ENCODE results near the gene OPRD1.

OPRD1 gene

DNA sequence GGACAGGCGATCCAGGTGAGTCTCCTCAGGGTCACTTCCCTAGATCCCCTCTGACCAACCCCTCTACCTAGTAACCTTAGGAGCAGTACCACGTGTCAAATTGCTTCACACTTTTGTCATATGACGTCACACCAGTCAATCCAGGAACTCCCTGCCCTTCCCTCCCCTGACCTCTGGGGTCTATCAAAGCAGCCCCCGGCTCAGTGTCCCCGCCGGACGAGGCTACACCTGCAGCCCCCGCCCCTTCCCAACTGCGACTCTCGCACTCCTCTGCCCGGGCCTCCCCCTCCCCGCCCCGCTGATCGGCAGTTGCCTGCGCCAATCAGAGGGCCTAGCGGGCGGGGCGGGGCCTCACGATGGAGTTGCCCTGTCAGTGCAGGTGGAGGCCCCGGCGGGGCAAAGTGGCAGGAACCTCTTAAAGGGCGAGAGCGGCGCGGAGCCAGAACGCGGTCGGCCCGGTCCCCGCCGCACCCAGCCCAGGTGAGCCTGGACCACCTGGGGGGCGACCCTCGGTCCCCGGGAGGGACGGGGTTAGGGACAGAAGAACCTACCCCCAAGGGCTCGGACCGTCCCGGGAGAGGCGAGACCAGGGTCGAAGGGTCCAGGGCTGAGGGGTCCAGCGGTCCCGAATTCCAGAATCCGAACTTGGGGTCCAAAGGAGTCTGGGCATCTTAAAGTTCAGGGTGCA, 74.9 kb downstream of the OPRD1 start:
- DNase-seq: peak; percentile 42

DNA sequence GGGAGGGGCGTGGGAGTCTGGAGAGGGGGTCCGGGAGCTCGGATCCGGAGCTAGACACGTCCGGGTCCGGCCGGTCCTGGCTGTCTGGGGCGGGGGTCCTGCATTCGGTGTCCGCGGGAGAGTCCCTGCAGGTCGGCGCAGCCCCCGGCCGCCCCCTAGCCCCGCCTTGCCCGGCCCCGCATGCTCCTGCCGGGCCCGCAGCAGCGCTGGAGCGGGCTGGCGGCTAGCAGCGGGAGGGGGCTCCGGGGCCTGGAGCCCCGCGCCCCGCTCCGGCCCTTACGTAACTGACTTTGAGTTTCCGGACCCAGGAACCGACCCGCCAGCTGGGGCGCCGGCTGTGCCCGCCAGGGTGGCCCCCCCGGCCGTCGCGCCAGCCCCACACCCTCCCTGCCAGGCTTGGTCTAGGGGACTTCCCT, 75.5 kb downstream of the OPRD1 start:
- DNase-seq: no peak

DNA sequence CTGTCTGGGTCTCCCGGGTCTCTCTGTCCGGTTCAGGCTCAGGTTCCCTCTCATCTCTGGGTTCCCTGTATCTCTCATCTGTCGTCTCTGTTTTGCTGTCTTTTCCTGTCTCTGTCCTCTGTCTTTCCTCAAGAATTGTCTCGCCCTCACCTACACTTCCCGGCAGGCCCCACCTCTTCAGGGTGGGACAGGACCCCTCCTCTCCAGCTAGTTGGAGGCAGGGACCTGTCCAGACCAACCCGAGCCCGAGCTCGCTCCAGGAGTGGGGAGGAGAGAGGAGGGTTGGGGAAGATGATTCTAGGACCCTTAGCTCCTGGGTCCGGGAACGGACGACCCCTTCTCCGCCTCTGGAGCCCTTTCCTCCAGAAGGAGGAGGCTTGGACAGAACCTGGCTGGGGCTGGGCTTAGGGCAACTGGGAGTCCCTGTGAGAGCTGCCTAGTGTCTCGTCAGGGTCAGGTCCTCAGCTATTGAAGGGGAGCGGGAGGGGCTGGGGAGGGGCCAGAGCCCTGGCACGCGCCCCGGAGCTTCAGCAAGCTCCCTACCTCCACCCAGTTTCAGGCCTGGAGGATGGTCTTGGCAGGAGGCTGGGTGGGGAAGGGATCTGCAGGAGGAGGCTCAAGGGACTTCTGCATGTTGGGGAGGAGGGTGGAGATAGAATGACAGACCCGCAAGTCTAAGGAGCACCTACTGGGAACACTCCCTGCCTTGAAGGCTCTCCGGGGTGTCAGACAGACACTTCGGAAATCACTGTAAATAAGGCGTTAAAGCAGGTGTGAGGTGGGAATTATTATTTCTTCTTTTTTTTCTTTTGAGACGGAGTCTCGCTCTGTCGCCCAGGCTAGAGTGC, 76.1 kb downstream of the OPRD1 start:
- no peak for DNase-seq

GRCh38 chr1:28888915-28889314, 76.9 kb downstream of the OPRD1 start:
- no peak for DNase-seq

GRCh38 chr1:28889357-28889756, 77.4 kb downstream of the OPRD1 start:
- DNase-seq: no peak

DNA sequence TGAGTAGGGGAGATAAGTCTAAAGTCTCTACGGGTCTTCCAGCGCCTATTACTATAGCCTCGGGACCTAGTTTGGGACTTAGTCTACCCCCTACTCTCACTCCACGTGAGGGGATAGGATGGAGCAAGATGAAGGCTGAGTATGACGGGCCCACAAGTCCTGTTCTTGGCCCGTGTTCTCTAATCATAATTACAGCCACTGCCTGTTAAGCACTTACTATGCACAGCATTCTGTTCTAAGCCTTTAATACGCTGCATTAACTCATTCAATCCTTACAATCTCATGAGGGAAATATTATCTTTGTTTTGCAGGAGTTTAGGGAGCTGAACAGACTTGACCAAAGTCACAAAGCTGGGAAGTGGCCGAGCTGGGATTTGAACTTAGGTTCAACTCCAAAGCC, 78.5 kb downstream of the OPRD1 start:
- no peak for DNase-seq

- DNase-seq: no peak
Observed at GRCh38 chr1:28890836-28891235, 78.9 kb downstream of the OPRD1 start.

GRCh38 chr1:28891256-28891655, 79.3 kb downstream of the OPRD1 start:
- DNase-seq: no peak

DNA sequence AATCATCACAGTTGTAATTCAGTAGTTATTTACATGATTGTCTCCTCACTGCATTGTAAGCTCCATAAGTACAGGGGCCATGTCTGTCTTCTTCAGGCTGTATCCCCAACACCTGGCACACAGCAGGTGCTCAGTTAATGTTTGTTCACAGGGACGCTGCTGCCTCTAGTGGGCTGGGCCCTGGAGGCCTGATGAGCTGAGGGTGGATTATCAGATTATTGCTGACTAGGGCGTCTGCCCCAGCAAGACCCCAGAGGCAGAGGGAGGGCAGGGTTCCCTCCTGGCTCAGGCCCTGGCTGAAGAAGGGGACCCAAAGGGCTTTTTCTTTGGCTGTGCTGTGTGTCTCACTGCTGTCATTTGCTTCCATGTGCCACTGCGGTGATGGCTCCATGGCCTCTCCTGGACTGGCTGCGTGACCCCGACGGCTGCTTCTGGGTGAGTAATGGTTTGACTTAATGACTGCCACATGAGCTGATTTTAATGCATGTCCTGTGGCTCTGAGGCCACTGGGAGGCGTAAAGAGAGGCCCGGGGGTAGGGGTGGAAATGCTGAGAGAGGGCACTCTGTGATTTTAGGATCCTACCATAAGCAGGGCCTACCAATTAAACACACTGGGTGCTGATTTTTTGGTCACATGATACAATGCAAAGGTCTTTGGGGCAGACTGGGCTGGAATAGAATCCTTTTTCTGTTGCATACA, 81.6 kb downstream of the OPRD1 start:
- DNase-seq: no peak

DNA sequence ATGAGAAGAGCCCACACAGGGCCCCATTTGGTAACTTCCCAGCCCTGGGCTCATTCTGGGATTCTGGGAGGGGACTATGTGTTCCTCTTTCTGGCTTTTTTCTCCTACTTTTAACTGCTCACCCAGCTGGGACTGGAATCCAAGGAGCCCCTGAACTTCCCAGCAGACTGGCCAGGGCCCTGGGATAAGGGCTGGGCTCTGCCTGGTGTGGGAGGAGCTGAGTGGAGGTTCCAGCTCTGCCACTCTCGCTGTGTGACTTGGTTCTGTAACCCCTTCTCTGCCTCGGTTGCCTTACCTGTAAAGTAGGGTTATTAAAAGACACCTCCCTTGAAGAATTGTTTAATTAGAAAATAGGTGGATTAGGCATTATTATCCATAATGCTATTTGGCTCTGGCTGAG, 82.8 kb downstream of the OPRD1 start:
- DNase-seq: no peak

DNA sequence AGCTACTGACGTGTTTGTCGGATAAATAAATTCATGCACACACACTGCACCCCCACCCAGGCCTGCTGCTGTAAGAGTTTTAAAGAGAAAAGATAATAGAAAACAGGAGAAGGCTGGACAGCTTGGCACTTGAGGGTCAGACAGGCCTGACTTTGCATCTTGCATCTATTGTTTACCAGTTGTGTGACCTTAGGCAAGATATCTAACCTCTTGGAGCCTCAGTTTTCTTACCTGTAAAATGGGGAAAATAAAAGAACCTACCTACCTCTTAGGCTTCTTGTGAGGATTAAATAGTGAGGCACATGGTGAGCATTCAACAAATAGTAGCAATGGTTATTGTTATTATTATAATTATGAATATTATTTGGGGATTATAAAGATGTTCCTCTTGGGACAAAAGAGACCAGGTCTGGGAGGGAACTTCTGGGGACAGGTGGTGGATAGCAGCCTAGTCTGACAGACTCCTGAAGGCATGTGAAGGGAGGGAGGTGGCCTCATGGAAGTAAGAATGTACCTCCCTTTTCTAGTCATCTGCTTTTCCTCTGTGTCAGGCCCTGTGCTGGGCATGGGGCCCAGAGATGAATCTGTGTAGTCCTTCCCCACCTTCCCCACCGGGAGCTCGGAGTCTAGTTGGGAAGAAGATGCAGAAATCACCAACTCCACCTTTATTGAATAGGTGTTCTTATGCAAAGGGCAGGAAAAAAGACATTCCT, 84.1 kb downstream of the OPRD1 start:
- DNase-seq: no peak

- DNase-seq: no peak
Observed at GRCh38 chr1:28896609-28896986, 84.6 kb downstream of the OPRD1 start.

DNA sequence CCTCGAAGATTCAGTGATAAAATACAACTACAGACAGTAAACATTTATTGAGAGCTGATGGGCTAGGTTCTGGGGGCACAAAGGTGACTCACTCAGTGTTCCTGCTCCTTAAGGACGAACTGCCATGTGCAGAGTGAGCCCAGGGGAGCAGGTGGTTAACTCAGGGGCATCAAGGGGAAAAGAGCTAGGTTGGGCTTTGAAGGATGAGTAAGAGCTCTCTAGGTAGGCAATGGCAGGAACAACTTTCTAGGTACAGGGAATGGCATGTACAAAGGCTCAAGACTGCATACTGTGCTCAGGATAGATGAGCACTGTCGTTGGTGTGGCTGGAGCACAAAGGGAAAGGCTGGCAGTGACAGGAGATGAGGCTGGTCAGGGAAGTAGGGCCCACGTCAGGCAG, 85.8 kb downstream of the OPRD1 start:
- no peak for DNase-seq

GRCh38 chr1:28898405-28898881, 86.5 kb downstream of the OPRD1 start:
- no peak for DNase-seq

- no peak for DNase-seq
Observed at GRCh38 chr1:28899267-28899666, 87.3 kb downstream of the OPRD1 start.

DNA sequence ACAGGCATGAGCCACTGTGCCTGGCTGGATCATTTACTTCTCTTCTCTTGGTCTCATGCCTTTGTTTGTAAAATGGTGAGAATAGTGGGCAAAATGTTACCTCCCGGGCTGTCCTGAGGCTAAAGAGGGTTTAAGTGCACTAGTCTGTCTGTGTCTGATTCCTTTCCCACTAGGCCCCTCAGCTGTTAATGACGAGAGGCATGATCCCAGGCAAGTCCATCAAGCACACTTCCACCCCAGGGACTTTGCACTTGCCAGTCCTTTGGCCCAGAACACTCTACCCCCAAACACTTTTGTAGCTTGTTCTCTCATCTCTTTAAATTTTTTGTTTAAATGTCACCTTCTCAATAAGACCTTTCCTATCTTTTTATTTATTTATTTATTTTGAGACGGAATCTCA, 88.6 kb downstream of the OPRD1 start:
- DNase-seq: no peak

GRCh38 chr1:28902738-28903137, 90.8 kb downstream of the OPRD1 start:
- no peak for DNase-seq

DNA sequence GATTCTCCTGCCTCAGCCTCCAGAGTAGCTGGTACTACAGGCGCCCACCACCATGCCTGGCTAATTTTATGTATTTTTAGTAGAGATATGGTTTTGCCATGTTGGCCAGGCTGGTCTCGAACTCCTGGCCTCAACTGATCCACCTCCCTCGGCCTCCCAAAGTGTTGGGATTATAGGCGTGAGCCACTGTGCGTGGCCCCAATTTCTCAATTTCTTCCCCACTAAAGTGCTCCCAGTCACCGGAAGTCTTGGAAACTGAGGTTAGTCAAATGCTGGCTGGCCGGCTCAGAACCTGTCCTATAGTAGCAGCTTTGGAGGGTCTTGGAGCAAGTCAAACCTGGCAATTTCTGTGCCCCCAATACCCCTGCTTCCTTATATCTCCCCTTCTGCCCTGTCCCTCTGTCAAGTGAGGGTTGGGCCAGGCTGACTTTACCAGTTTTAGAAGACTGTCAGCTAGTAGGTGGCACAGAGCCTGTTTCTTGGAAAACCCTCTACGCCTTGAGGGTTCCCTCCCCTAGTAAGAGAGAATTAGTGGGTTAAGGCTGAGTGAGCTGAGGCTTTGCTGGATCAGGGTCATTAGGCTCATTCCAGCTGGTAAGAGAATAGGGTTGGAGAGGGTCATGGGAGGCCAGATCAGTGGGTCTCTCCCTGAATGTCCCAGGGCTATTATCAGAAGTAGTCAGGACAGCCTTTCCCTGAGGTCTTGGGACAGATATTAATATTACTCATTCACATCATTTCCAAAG, 94.1 kb downstream of the OPRD1 start:
- no peak for DNase-seq

DNA sequence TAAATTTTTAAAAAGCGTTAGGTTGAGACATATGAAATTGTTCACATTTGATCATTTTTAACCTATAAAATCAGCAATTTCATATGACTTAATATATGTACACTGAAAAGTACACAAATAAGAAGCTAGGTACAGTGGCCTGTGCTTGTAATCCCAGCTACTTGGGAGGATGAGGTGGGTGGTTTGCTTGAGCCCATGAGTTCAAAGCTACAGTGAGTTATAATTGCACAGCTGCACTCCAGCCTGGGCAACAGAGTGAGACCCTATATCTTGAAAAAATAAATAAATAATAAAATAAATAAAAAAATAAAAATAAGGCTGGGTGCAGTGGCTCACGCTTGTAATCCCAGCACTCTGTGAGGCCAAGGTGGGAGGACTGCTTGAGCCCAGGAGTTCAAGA, 97.2 kb downstream of the OPRD1 start:
- no peak for DNase-seq

GRCh38 chr1:28910379-28911115, 98.6 kb downstream of the OPRD1 start:
- DNase-seq: no peak

DNA sequence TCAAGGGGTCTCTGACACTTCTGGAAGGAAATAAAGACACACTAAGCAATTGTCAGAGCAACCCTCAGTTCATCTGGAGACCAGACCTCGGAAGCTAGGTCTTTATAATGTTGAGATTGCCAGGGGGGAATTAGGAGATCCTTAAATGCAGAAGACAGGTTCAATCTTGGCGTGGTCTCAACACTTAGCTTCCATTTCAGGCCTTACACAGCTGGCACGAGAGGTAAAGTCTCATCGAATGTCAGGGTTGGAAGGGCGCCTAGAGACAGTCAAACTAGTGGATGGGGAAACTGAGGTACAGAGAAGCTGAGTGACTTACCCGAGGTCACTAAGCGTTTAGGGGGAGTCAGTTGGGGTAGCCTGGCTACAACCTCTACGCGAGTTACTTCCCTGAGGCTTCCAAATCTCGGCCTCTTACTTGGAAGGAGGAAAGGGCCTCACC, 101.8 kb downstream of the OPRD1 start:
- no peak for DNase-seq
